Fibroblast of pulmonary artery (primary cell): ENCODE data around the gene PAWR.
"Not testable (repeated sequence)": the region's sequence is repeated elsewhere in the genome, so short reads cannot be mapped to it uniquely, and the experiment has no call there.

Experiments
- DNase-seq: peaks from one replicate; pipeline ENCODE4 v3.0.0-alpha.2; 2010; ENCODE audit warnings: low read depth
- H3K4me3 ChIP-seq: replicated peaks from 2 replicates; pipeline ENCODE4 v1.5.1; 2011; ENCODE audit warnings: low read depth, mild to moderate bottlenecking, control low read depth, low read length, moderate library complexity
- CTCF ChIP-seq: IDR thresholded peaks from 2 replicates; pipeline ENCODE4 v1.5.1; 2011; ENCODE audit warnings: mild to moderate bottlenecking, control low read depth, low read length, inconsistent platforms; ENCODE audit errors: missing control alignments

PAWR gene

GRCh38 chr12:79573820-79574219 is 116.9 kb downstream of the PAWR start:
- DNase-seq, result no peak
- no peak for TF ChIP-seq CTCF
- no peak overlapping the region for H3K4me3 ChIP-seq

GRCh38 chr12:79569679-79570078 is 121.1 kb downstream of the PAWR start:
- DNase-seq, result no peak
- TF ChIP-seq CTCF, result no peak
- H3K4me3 ChIP-seq, result no peak overlapping the region

- TF ChIP-seq CTCF, result no peak
- H3K4me3 ChIP-seq, result no peak overlapping the region
- DNase-seq, result no peak
These were observed 123.6 kb downstream of the PAWR start for GRCh38 chr12:79567175-79567563.

- peak; percentile 12 for DNase-seq
- H3K4me3 ChIP-seq, result no peak overlapping the region
- TF ChIP-seq CTCF, result no peak
These were observed 124.2 kb downstream of the PAWR start for GRCh38 chr12:79566452-79567174.

- DNase-seq, H3K4me3 ChIP-seq: not testable (repeated sequence)
These were observed 125.9 kb downstream of the PAWR start for GRCh38 chr12:79564727-79565350.

- TF ChIP-seq CTCF, result no peak
- H3K4me3 ChIP-seq, result no peak overlapping the region
- no peak for DNase-seq
These were observed 127.6 kb downstream of the PAWR start for GRCh38 chr12:79563021-79563740.

GRCh38 chr12:79561401-79562132 is 129.2 kb downstream of the PAWR start:
- TF ChIP-seq CTCF, result no peak
- no peak for DNase-seq
- no peak overlapping the region for H3K4me3 ChIP-seq
